Measurements from ENCODE around the gene CLDN14.

- no peak for TF ChIP-seq CTCF (IDR thresholded peaks at IDR 0.05)
- no peak for TF ChIP-seq POLR2A (IDR thresholded peaks at IDR 0.05)
Measured at GRCh38 chr21:36502365-36502764, 22.4 kb upstream of the CLDN14 start.

All from stomach (tissue), 4 donors.